CD4-positive, CD25-positive, alpha-beta regulatory T cell (primary cell): ENCODE data around the gene CSF1. TPM values are rescaled to one million over a fixed set of nuclear protein-coding genes. Genes with fewer than 3 reads are reported as not detected.

Experiments used
- ATAC-seq, 2 donors: fragments of 150-1000 bp; cut with Tn5 transposase; one replicate each; pipeline ENCODE4 v1.10.0; 2021; ENCODE audit warnings: low read depth in 2 of 2, moderate number of reproducible peaks in 2 of 2, moderate library complexity in 1 of 2
- DNase-seq, 3 donors: peaks; one replicate each; pipeline versions ENCODE4 v3.0.0 to v3.0.0-alpha.2; 2012 to 2022; ENCODE audit warnings: mixed read lengths in 1 of 3
- H3K27ac ChIP-seq: one replicate; pipeline ENCODE4 v1.7.0; 2013; ENCODE audit warnings: mild to moderate bottlenecking, low read length; ENCODE audit not compliant: insufficient read depth, poor library complexity, severe bottlenecking
- H3K27me3 ChIP-seq: one replicate; pipeline ENCODE4 v1.7.0; 2013; ENCODE audit warnings: low read length; ENCODE audit not compliant: control insufficient read depth, insufficient read depth
- H3K36me3 ChIP-seq: one replicate; pipeline ENCODE4 v1.7.0; 2013; ENCODE audit warnings: mild to moderate bottlenecking, low read length, moderate library complexity; ENCODE audit not compliant: control insufficient read depth, insufficient read depth
- H3K4me1 ChIP-seq: 2 replicates; pipeline ENCODE4 v1.7.0; 2013; ENCODE audit warnings: mild to moderate bottlenecking, low read length; ENCODE audit not compliant: insufficient read depth, control insufficient read depth, poor library complexity, severe bottlenecking
- H3K4me3 ChIP-seq: one replicate; pipeline ENCODE4 v1.7.0; 2013; ENCODE audit warnings: low read depth, mild to moderate bottlenecking, low read length, moderate library complexity
- H3K9me3 ChIP-seq, 2 experiments: 1 replicate in 1 of 2; 2 replicates in 1 of 2; pipeline ENCODE4 v1.7.0; 2013; ENCODE audit warnings: low read length in 2 of 2, mild to moderate bottlenecking in 1 of 2, moderate library complexity in 1 of 2; ENCODE audit not compliant: control insufficient read depth in 2 of 2
- H3K27ac Mint-ChIP-seq, 3 donors: one replicate each; pipeline ENCODE4 v1.8.0; 2020 to 2022; ENCODE audit warnings: mild to moderate bottlenecking in 3 of 3, mixed read lengths in 3 of 3, moderate library complexity in 2 of 3
- H3K27me3 Mint-ChIP-seq: one replicate; pipeline ENCODE4 v1.8.0; 2022; ENCODE audit warnings: mild to moderate bottlenecking, mixed read lengths
- H3K36me3 Mint-ChIP-seq: one replicate; pipeline ENCODE4 v1.8.0; 2020; ENCODE audit warnings: mixed read lengths
- H3K4me1 Mint-ChIP-seq, 4 donors: one replicate each; pipeline ENCODE4 v1.8.0; 2020 to 2022; ENCODE audit warnings: mixed read lengths in 4 of 4, mild to moderate bottlenecking in 1 of 4
- H3K4me3 Mint-ChIP-seq, 4 donors: one replicate each; pipeline ENCODE4 v1.8.0; 2020 to 2022; ENCODE audit warnings: mild to moderate bottlenecking in 4 of 4, mixed read lengths in 4 of 4, moderate library complexity in 3 of 4
- H3K9me3 Mint-ChIP-seq, 7 donors: one replicate each; pipeline ENCODE4 v1.8.0; 2020 to 2022; ENCODE audit warnings: mixed read lengths in 7 of 7, mild to moderate bottlenecking in 3 of 7, moderate library complexity in 2 of 7
- polyA plus RNA-seq, 4 donors: library from polyadenylated mRNA; unstranded; fragments of 300-500 nt; fragmentation: Illumina TruSeq; gene quantifications; one replicate each; pipeline ENCODE4 v1.2.3, GENCODE V29; 2021
- total RNA-seq: library from RNA; stranded (reverse); gene quantifications from one replicate; pipeline ENCODE4 v1.2.3, GENCODE V29; 2022

The CSF1 gene
- total and polyA plus RNA-seq, 5 donors from 2014 or later = 12.2 to 28.4 (median 16.5) TPM

GRCh38 chr1:109912214-109912861 is 1.7 kb downstream of the CSF1 start:
- H3K36me3 Mint-ChIP-seq = peaks cover 13% of the 10 kb centered on the region
- DNase-seq (no peak), ATAC-seq (no peak)
- peak overlapping the region; percentile 91 to 98 (median 96) for H3K27ac Mint-ChIP-seq
- H3K27ac ChIP-seq = peak overlapping the region; percentile 39
- peaks cover 0 to 1% (median 0%) of the 10 kb centered on the region in 7 donors for H3K9me3 Mint-ChIP-seq
- H3K4me1 Mint-ChIP-seq = peaks cover 11 to 81% (median 65%) of the 10 kb centered on the region in 4 donors
- H3K4me3 ChIP-seq = peak overlapping the region; percentile 79
- no peaks in the 10 kb centered on the region for H3K27me3 Mint-ChIP-seq
- H3K36me3 ChIP-seq = peaks cover 24% of the 10 kb centered on the region
- no peaks in the 10 kb centered on the region for H3K27me3 ChIP-seq
- H3K9me3 ChIP-seq = no peaks in the 10 kb centered on the region
- peaks cover 56% of the 10 kb centered on the region for H3K4me1 ChIP-seq
- peak overlapping the region; percentile 88 to 99 (median 98) for H3K4me3 Mint-ChIP-seq

GRCh38 chr1:109912873-109913272 is 2.2 kb downstream of the CSF1 start:
- DNase-seq = no peak

DNA sequence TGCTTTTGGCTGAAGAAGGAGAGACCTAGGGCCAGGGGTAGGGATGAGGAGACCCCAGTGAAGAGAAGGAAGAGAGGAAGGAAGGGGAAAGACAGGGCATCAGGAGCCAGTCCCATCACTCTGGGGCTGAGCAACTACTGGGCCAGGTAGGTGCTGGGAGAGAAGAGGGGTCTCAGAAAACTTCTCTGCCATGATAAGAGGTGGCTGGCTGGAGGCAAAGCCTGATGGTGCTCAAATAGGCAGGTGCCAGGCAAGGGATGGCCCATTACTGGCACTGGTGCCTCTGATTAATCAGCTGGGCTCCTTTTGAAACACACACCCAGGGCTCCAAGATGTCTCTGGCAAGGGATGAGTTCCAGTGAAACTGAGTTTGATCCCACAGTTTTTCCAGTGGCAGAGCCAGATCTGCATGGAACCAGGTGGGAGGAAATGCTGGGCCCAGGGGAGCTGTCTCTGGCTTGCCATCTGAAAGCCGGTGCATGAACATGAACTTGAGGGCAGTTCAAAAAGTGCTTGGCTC is 2.8 kb downstream of the CSF1 start:
- peaks cover 11 to 77% (median 58%) of the 10 kb centered on the region in 4 donors for H3K4me1 Mint-ChIP-seq
- Histone ChIP-seq H3K4me3 (peak overlapping the region; percentile 79), H3K27ac (peak overlapping the region; percentile 39)

More at GRCh38 chr1:109912873-109913272, 2.2 kb downstream of the CSF1 start:
- peaks cover 18% of the 10 kb centered on the region for H3K36me3 Mint-ChIP-seq
- H3K27me3 Mint-ChIP-seq = no peaks in the 10 kb centered on the region
- H3K27ac Mint-ChIP-seq = peak overlapping the region; percentile 91 to 98 (median 96)
- peaks cover 29% of the 10 kb centered on the region for H3K36me3 ChIP-seq
- peak overlapping the region; percentile 88 to 99 (median 98) for H3K4me3 Mint-ChIP-seq
- H3K4me1 ChIP-seq = peaks cover 50% of the 10 kb centered on the region
- peak overlapping the region; percentile 39 for H3K27ac ChIP-seq
- peak overlapping the region; percentile 79 for H3K4me3 ChIP-seq
- ATAC-seq = no peak
- H3K4me1 Mint-ChIP-seq = peaks cover 11 to 77% (median 62%) of the 10 kb centered on the region in 4 donors
- no peaks in the 10 kb centered on the region for H3K27me3 ChIP-seq
- no peaks in the 10 kb centered on the region for H3K9me3 ChIP-seq
- peaks cover 0 to 1% (median 0%) of the 10 kb centered on the region in 7 donors for H3K9me3 Mint-ChIP-seq

GRCh38 chr1:109914587-109915240 is 4.1 kb downstream of the CSF1 start:
- Histone ChIP-seq H3K36me3 (peaks cover 46% of the 10 kb centered on the region), H3K27me3 (no peaks in the 10 kb centered on the region), H3K27ac (peak overlapping the region; percentile 15), H3K4me1 (peaks cover 40% of the 10 kb centered on the region), H3K4me3 (no peak overlapping the region), H3K9me3 (no peaks in the 10 kb centered on the region)
- peaks cover 11 to 65% (median 46%) of the 10 kb centered on the region in 4 donors for H3K4me1 Mint-ChIP-seq
- no peaks in the 10 kb centered on the region for H3K27me3 Mint-ChIP-seq
- H3K9me3 Mint-ChIP-seq = peaks cover 0 to 2% (median 0%) of the 10 kb centered on the region in 7 donors
- DNase-seq = no peak
- peak overlapping the region in 2 of 3 donors; percentile 13 to 39 for H3K27ac Mint-ChIP-seq
- peak overlapping the region in 2 of 4 donors; percentile 32 to 52 for H3K4me3 Mint-ChIP-seq
- H3K36me3 Mint-ChIP-seq = peaks cover 32% of the 10 kb centered on the region
- no peak for ATAC-seq

More for the DNA sequence above, 2.8 kb downstream of the CSF1 start:
- H3K36me3 ChIP-seq = peaks cover 35% of the 10 kb centered on the region
- ATAC-seq = no peak
- no peaks in the 10 kb centered on the region for H3K27me3 Mint-ChIP-seq
- peaks cover 0 to 1% (median 0%) of the 10 kb centered on the region in 7 donors for H3K9me3 Mint-ChIP-seq
- peak overlapping the region; percentile 88 to 99 (median 98) for H3K4me3 Mint-ChIP-seq
- no peaks in the 10 kb centered on the region for H3K9me3 ChIP-seq
- H3K36me3 Mint-ChIP-seq = peaks cover 24% of the 10 kb centered on the region
- peaks cover 49% of the 10 kb centered on the region for H3K4me1 ChIP-seq
- no peak for DNase-seq
- no peaks in the 10 kb centered on the region for H3K27me3 ChIP-seq
- peak overlapping the region; percentile 91 to 98 (median 96) for H3K27ac Mint-ChIP-seq

DNA sequence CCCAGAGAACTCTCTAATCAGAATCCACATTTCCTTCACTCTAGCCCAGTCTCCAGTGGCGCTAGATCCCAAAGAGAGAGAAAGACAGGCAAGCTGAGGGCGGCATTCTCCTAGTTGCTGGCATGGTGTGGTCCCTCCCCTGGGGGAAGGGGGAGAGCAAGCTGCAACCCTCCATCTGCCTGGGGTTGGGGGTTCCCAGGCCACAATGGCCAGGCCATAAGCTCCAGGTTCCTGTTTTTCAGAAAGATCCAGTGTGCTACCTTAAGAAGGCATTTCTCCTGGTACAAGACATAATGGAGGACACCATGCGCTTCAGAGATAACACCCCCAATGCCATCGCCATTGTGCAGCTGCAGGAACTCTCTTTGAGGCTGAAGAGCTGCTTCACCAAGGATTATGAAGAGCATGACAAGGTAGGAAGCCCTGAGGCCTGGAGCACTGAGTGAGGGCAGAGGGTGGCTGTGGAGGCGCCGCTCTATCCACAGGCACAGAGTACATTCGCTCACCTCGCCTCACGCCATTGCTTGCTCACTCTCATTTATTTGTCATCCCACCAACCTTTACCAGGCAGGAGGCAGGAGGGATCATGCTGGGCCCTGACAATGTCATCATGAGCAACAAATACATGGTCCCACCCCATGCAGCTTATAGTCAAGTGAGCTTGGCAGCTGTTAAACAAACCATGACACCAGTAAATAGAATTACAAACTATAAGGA is 6.6 kb downstream of the CSF1 start:
- peaks cover 67% of the 10 kb centered on the region for H3K36me3 ChIP-seq
- no peak overlapping the region for H3K4me3 ChIP-seq
- Mint-ChIP-seq H3K9me3 (peaks cover 0 to 2% (median 0%) of the 10 kb centered on the region in 7 donors), H3K27me3 (no peaks in the 10 kb centered on the region), H3K27ac (peak overlapping the region in 2 of 3 donors; percentile 13 to 39), H3K4me1 (peaks cover 11 to 49% (median 35%) of the 10 kb centered on the region in 4 donors), H3K36me3 (peaks cover 49% of the 10 kb centered on the region), H3K4me3 (no peak overlapping the region)
- H3K9me3 ChIP-seq = no peaks in the 10 kb centered on the region
- H3K27me3 ChIP-seq = no peaks in the 10 kb centered on the region
- ATAC-seq (no peak), DNase-seq (no peak)
- no peak overlapping the region for H3K27ac ChIP-seq
- peaks cover 23% of the 10 kb centered on the region for H3K4me1 ChIP-seq

DNA sequence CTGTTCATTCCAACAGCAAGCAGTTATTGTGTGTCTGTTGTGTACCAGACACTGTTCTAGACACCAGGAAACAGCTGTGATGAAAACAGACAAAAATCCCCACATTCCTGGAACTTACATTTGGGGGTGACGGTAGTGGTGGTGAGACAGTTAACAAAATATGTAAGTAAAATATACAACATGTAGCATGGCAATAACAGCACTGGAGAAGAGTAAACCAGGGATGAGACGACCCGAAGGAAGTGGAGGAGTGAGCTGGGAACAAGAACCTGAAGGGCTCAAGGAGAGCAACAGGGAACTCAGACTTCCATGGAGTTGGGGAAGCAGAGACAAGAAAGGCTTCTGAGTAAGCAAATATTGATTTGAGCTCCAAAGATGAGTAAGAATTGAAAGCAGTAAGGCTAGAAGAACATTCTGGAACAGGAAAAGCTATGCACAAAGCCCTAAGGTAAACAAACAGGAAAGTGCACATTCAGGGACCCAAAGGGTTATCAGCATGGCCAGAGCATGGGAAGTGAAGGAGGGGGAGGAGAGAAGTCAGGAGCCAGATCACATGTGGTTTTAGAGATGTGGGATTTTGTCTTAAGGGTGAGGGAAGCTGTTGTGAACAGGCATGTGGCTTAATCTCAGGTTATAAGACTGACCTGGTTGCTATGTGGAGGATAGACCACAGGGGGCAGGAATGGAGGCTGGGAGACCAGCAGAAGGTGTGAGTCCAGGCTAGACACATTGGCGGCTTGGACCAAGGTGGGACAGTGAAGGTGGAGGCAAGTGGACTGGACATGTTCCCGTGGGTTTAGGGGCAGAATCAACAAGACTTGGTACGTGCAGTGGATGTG is 7.3 kb downstream of the CSF1 start:
- ATAC-seq (no peak), DNase-seq (no peak)
- Histone ChIP-seq H3K4me1 (peaks cover 15% of the 10 kb centered on the region), H3K36me3 (peaks cover 74% of the 10 kb centered on the region), H3K4me3 (no peak overlapping the region), H3K27ac (no peak overlapping the region), H3K9me3 (no peaks in the 10 kb centered on the region), H3K27me3 (no peaks in the 10 kb centered on the region)
- Mint-ChIP-seq H3K9me3 (peaks cover 0 to 2% (median 0%) of the 10 kb centered on the region in 7 donors), H3K27me3 (no peaks in the 10 kb centered on the region), H3K4me1 (peaks cover 8 to 41% (median 29%) of the 10 kb centered on the region in 4 donors), H3K4me3 (no peak overlapping the region), H3K36me3 (peaks cover 55% of the 10 kb centered on the region), H3K27ac (peak overlapping the region in 2 of 3 donors; percentile 6 to 45)

GRCh38 chr1:109918671-109919070 is 8.0 kb downstream of the CSF1 start:
- Mint-ChIP-seq H3K4me3 (no peak overlapping the region), H3K36me3 (peaks cover 57% of the 10 kb centered on the region), H3K4me1 (peaks cover 6 to 35% (median 23%) of the 10 kb centered on the region in 4 donors), H3K27me3 (no peaks in the 10 kb centered on the region), H3K27ac (peak overlapping the region in 1 of 3 donors; percentile 45), H3K9me3 (peaks cover 0 to 2% (median 0%) of the 10 kb centered on the region in 7 donors)
- H3K4me3 ChIP-seq = no peak overlapping the region
- ATAC-seq = no peak
- DNase-seq = no peak
- no peaks in the 10 kb centered on the region for H3K9me3 ChIP-seq
- H3K27ac ChIP-seq = no peak overlapping the region
- peaks cover 81% of the 10 kb centered on the region for H3K36me3 ChIP-seq
- no peaks in the 10 kb centered on the region for H3K27me3 ChIP-seq
- peaks cover 8% of the 10 kb centered on the region for H3K4me1 ChIP-seq
